ENCODE results near the gene NKAIN2. TPM values are rescaled to one million over a fixed set of nuclear protein-coding genes. Genes with fewer than 3 reads are reported as not detected.

NKAIN2 gene
- total and polyA plus RNA-seq, 9 of the 15 experiments (the other 6 are each of a cell fraction or from before 2014, with no cell fraction given), result not detected

- ATAC-seq (no peak; the same call in 2 of the 3 replicates), DNase-seq (ENCODE audit: extremely low read depth in 1 of 4, low spot score in 3 of 4) (no peak), FAIRE-seq (no peak)
- CTCF ChIA-PET (ENCODE audit: low intra/inter-chr PET ratio), result no interaction called here
- Histone ChIP-seq H3K36me3 (ENCODE audit: control insufficient read depth, insufficient read depth, low read length) (no peaks in the 10 kb centered on the region), H3K9me3 (replicated peaks; ENCODE audit: control insufficient read depth, insufficient read depth, low read depth, low read length) (no peaks in the 10 kb centered on the region), H3K4me2 (ENCODE audit: insufficient read depth, low read length) (no peak overlapping the region), H4K20me1 (replicated peaks; ENCODE audit: control insufficient read depth, insufficient read depth, low read length) (no peaks in the 10 kb centered on the region), H3K9ac (ENCODE audit: insufficient read depth in 1 of 2, low read depth in 2 of 2, low read length in 2 of 2) (no peak overlapping the region), H3K4me3 (no peak overlapping the region), H3K9me1 (ENCODE audit: control insufficient read depth, insufficient read depth, low read length) (no peaks in the 10 kb centered on the region), H3K4me1 (replicated peaks in 1 of 2; ENCODE audit: control insufficient read depth in 2 of 2, insufficient read depth in 2 of 2, low read length in 2 of 2) (no peaks in the 10 kb centered on the region), H3K27me3 (ENCODE audit: control insufficient read depth in 2 of 2, insufficient read depth in 2 of 2, low read length in 2 of 2) (peaks cover 0 to 4% of the 10 kb centered on the region in 2 experiments; a peak in 1 of 5 replicates), H3K27ac (ENCODE audit: extremely low read depth, low read depth, low read length) (no peak overlapping the region), H2AFZ (ENCODE audit: low read depth, low read length) (no peak overlapping the region), H3K79me2 (ENCODE audit: control insufficient read depth, insufficient read depth, low read length) (no peaks in the 10 kb centered on the region)
- TF ChIP-seq FOXA1 (IDR thresholded peaks at IDR 0.05; ENCODE audit: borderline replicate concordance) (no peak), ZNF77 (CRISPR knock-in tag; IDR thresholded peaks at IDR 0.05) (no peak)
- in situ Hi-C loops (cut with MboI), result no loop called here
- 4% methylated on average over 14 of the region's 14 CpGs for WGBS (ENCODE audit: insufficient coverage, low coverage, missing lambda C conversion rate)
- POLR2A ChIA-PET, result no interaction called here
- intact Hi-C loops (cut with micrococcal nuclease), result no loop called here
- BruUV-seq (replicated peaks), result no TSS peak
Observed at GRCh38 chr6:124823240-124824111, 1019.8 kb downstream of the NKAIN2 start.

GRCh38 chr6:124825564-124825963 lies 1021.9 kb downstream of the NKAIN2 start:
- no peaks in the 10 kb centered on the region for H3K36me3 ChIP-seq (ENCODE audit: control insufficient read depth, insufficient read depth, low read length)
- WGBS (ENCODE audit: insufficient coverage, low coverage, missing lambda C conversion rate), result 0% methylated on average over 2 of the region's 2 CpGs
- TF ChIP-seq ZNF316 (IDR thresholded peaks at IDR 0.05) (0 out of 2 replicates have a peak, but pooled peaks have one; percentile 4), ZNF583 (CRISPR knock-in tag; IDR thresholded peaks at IDR 0.05) (no peak)
- in situ Hi-C loops (cut with MboI) (no loop called here), intact Hi-C loops (cut with micrococcal nuclease) (no loop called here)
- H3K4me2 ChIP-seq (ENCODE audit: insufficient read depth, low read length), result no peak overlapping the region
- no TSS peak for BruUV-seq (replicated peaks)
- H3K4me1 ChIP-seq (replicated peaks in 1 of 2; ENCODE audit: control insufficient read depth in 2 of 2, insufficient read depth in 2 of 2, low read length in 2 of 2), result no peaks in the 10 kb centered on the region
- no peak overlapping the region for H3K27ac ChIP-seq (ENCODE audit: extremely low read depth, low read depth, low read length)
- no peaks in the 10 kb centered on the region for H3K9me3 ChIP-seq (replicated peaks; ENCODE audit: control insufficient read depth, insufficient read depth, low read depth, low read length)
- ChIA-PET CTCF (ENCODE audit: low intra/inter-chr PET ratio) (no interaction called here), POLR2A (no interaction called here)
- no peak overlapping the region for H3K9ac ChIP-seq (ENCODE audit: insufficient read depth in 1 of 2, low read depth in 2 of 2, low read length in 2 of 2)
- no peak for FAIRE-seq
- peaks cover 0 to 4% of the 10 kb centered on the region in 2 experiments; a peak in 1 of 5 replicates for H3K27me3 ChIP-seq (ENCODE audit: control insufficient read depth in 2 of 2, insufficient read depth in 2 of 2, low read length in 2 of 2)
- no peak overlapping the region for H2AFZ ChIP-seq (ENCODE audit: low read depth, low read length)
- no peak for DNase-seq (ENCODE audit: extremely low read depth in 1 of 4, low spot score in 3 of 4)
- ATAC-seq, result peak; percentile 29; the same call in 1 of the 3 replicates
- no peaks in the 10 kb centered on the region for H3K79me2 ChIP-seq (ENCODE audit: control insufficient read depth, insufficient read depth, low read length)
- no peak overlapping the region for H3K4me3 ChIP-seq
- H4K20me1 ChIP-seq (replicated peaks; ENCODE audit: control insufficient read depth, insufficient read depth, low read length), result no peaks in the 10 kb centered on the region
- H3K9me1 ChIP-seq (ENCODE audit: control insufficient read depth, insufficient read depth, low read length), result no peaks in the 10 kb centered on the region
